Femur (tissue), 1 donor: ENCODE data around the gene ADARB2.

Source experiments
- DNase-seq: peaks from one replicate; pipeline ENCODE4 v3.0.0-alpha.2; 2017

Gene ADARB2

GRCh38 chr10:1377740-1378397 is 359.5 kb downstream of the ADARB2 start:
- DNase-seq: no peak

- no peak for DNase-seq
These were observed 360.1 kb downstream of the ADARB2 start for GRCh38 chr10:1377231-1377630.

- DNase-seq: no peak
These were observed 360.9 kb downstream of the ADARB2 start for GRCh38 chr10:1376384-1376945.

- DNase-seq: no peak
These were observed 361.8 kb downstream of the ADARB2 start for GRCh38 chr10:1375346-1376170.

DNA sequence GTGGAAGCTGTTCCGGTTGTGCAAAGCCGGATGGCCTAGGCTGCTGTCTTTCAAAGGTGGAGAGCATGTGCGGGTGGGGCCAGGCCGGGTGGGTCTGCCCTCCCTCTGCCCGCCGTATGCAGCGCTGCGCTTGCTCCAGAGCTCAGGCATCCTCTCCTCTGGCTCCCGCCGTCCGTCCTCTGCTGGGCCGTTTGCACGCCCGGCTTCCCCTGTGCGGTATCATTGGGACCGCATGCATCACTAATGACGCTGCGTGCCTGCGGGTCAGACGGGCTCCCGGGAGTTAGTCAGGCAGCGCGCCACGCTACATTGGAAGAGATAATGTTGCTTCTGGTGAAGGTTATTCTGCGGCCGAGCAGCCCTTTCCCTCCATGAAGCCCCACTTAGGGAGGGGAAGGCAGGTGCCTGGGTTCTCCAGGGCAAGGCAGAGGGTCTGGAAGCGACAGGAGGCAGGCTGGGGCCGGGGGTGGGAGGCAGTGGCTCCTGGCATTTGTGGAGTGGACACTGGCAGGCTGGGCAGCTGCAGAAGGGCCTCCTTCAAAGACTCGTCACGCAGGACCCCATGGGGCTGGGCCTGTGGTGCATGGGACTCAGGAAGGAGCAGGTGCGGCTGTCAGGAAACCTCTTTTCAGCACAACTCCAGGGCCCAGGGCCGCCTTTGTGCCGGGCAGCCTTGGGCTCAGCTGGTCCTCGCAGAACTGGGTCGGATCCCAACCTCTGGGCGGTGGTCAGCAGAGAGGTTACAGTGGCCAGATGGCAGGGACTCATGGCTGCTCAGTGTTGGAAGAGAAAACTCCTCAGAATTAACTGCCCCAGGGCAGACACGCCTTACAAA is 362.6 kb downstream of the ADARB2 start:
- DNase-seq: no peak

- DNase-seq: no peak
These were observed 364.0 kb downstream of the ADARB2 start for GRCh38 chr10:1373287-1373686.

DNA sequence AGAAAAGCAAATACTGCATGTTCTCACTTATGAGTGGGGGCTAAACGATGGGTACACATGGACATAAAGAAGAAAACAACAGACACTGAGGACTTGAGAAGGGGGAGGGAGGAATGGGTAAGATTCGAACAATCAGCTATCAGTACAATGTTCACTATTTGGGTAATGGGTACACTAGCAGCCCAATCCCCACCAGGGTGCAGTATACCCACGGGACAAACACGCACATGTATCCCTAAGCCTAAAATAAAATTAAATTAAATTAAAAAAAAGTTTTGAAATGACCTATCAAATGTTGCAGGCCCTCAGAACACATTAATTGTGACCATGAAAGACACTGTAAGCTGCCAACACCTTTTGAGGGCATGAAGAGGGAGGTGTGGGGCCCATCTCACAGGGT is 365.1 kb downstream of the ADARB2 start:
- DNase-seq: no peak

- no peak for DNase-seq
These were observed 367.0 kb downstream of the ADARB2 start for GRCh38 chr10:1370298-1370697.

DNA sequence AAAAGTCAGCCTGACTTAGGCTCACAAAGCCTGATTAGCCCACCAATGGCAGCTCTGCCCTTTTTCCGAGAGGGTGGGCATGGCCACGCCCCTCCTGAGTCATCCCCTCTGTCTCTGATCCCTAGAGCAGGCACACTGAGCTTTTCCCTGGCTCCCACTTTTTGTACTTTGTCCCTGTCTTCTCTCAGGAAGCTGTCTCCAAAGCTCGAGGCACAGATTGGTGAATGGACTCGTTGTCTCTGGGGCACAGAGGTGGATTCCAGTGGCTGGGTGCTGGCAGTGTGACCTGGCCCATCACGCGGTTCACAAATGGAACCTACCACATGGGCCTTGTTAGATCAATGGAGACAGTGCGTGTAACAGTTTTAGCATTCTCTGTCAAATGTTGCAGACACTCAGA is 367.7 kb downstream of the ADARB2 start:
- DNase-seq: no peak

GRCh38 chr10:1369197-1369596 is 368.1 kb downstream of the ADARB2 start:
- no peak for DNase-seq

GRCh38 chr10:1368842-1369171 is 368.5 kb downstream of the ADARB2 start:
- DNase-seq: peak; percentile 44

GRCh38 chr10:1367938-1368841 is 369.1 kb downstream of the ADARB2 start:
- DNase-seq: no peak

GRCh38 chr10:1366811-1367425 is 370.4 kb downstream of the ADARB2 start:
- DNase-seq: no peak

- no peak for DNase-seq
These were observed 371.0 kb downstream of the ADARB2 start for GRCh38 chr10:1366322-1366691.

DNA sequence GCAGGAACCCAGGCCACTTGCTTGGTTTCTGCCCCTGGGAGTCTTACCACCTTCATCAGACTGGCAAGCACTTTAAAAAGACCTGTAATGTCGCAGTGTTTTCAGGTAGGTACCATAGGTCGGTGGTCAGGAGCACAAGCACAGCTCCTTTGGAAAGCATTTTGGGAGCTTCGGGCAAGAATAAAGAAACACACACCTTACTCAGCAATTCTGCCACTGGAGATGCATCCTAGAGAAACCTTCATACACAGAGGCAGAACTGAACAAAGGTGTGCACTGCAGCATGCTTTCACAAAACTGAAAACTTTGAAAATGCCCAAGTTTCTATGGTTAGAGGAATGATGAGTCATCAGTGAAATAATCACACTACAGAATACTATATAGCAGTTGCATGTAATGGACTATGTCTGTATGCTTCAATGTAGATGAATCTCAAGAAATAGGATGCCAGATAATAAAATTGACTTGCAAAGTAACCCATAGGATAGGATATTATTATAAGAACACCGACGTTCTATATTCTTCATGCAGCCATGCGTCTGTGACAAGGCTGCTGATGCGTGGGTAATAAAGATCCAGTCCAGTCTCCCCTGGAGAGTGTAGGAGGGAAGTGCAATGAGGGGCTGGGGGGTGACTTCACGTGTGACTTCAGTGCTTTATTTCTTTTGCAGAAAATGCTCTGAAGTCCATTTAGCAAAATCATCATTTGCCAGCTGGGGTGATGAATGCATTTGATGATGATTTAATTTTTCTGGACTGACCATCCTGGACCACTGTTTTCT is 371.6 kb downstream of the ADARB2 start:
- no peak for DNase-seq

- no peak for DNase-seq
These were observed 373.0 kb downstream of the ADARB2 start for GRCh38 chr10:1364151-1364910.

- no peak for DNase-seq
These were observed 373.7 kb downstream of the ADARB2 start for GRCh38 chr10:1363446-1364121.

- no peak for DNase-seq
These were observed 374.5 kb downstream of the ADARB2 start for GRCh38 chr10:1362589-1363445.
